Breast epithelium (tissue), 3 donors: Measurements from ENCODE around the gene MEIOC.

Source experiments
- POLR2A ChIP-seq: fragments of 450-650 bp; IDR thresholded peaks from one replicate; pipeline ENCODE4 v1.6.1; 2016; ENCODE audit warnings: antibody characterized with exemption, mild to moderate bottlenecking, moderate library complexity
- TF ChIP-seq, protein P1 (sequence below), 3 donors: fragments of 450-650 bp; IDR thresholded peaks; one replicate each; pipeline ENCODE4 v1.5.1; 2016 to 2017; ENCODE audit warnings: antibody characterized with exemption in 3 of 3, mild to moderate bottlenecking in 3 of 3, moderate library complexity in 3 of 3

DNA sequence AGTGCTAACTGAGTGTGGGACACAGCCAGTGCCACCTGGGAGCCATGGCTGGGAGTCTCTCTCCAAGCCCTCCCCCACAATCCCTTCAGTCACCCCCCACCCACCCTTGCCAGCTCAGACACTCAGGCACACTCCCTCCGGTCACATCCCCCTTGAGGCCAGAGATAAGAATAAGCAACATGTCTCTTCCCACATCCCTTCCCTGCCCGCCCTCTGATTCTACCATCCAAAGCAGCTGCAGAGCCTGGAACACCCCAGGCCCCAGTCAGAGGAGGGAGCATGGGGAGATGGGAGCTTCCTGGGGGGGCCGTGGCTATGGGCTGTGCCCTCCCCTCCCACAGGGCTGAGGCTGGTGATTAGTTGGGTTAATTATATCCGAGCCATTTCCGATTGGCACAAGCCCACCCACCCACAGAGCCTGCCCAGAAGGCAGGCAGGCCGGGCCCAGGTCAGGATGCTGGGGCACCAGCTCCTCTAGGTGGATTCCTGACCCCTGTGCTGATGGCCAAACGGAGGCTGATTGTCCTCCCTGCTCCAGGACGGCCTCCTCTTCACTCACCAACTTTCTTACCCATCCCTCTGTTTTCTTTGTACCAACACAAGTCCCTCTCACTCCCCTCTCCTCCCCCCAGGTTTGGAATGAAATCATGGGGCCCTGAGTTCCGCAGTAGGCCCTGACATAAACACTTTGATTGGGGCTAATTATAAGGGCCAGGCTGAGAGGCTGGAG lies 28.6 kb upstream of the MEIOC start:
- no peak for TF ChIP-seq POLR2A
- TF ChIP-seq, protein P1, sequence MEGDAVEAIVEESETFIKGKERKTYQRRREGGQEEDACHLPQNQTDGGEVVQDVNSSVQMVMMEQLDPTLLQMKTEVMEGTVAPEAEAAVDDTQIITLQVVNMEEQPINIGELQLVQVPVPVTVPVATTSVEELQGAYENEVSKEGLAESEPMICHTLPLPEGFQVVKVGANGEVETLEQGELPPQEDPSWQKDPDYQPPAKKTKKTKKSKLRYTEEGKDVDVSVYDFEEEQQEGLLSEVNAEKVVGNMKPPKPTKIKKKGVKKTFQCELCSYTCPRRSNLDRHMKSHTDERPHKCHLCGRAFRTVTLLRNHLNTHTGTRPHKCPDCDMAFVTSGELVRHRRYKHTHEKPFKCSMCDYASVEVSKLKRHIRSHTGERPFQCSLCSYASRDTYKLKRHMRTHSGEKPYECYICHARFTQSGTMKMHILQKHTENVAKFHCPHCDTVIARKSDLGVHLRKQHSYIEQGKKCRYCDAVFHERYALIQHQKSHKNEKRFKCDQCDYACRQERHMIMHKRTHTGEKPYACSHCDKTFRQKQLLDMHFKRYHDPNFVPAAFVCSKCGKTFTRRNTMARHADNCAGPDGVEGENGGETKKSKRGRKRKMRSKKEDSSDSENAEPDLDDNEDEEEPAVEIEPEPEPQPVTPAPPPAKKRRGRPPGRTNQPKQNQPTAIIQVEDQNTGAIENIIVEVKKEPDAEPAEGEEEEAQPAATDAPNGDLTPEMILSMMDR (IDR thresholded peaks at IDR 0.05) = no peak
